Fibroblast of pulmonary artery (primary cell): Measurements from ENCODE around the gene PLPP2.
A peak's percentile ranks its signal among the peaks of the same experiment; 100 is the strongest.
"Not testable (repeated sequence)": the region's sequence is repeated elsewhere in the genome, so short reads cannot be mapped to it uniquely, and the experiment has no call there.

Experiments used
- DNase-seq: peaks from one replicate; pipeline ENCODE4 v3.0.0-alpha.2; 2010; ENCODE audit warnings: low read depth
- H3K4me3 ChIP-seq: replicated peaks from 2 replicates; pipeline ENCODE4 v1.5.1; 2011; ENCODE audit warnings: low read depth, mild to moderate bottlenecking, control low read depth, low read length, moderate library complexity
- CTCF ChIP-seq: IDR thresholded peaks from 2 replicates; pipeline ENCODE4 v1.5.1; 2011; ENCODE audit warnings: mild to moderate bottlenecking, control low read depth, low read length, inconsistent platforms; ENCODE audit errors: missing control alignments

The PLPP2 gene

GRCh38 chr19:279231-279630, 12.0 kb downstream of the PLPP2 start:
- no peak for DNase-seq
- no peak for TF ChIP-seq CTCF
- H3K4me3 ChIP-seq, result no peak overlapping the region

DNA sequence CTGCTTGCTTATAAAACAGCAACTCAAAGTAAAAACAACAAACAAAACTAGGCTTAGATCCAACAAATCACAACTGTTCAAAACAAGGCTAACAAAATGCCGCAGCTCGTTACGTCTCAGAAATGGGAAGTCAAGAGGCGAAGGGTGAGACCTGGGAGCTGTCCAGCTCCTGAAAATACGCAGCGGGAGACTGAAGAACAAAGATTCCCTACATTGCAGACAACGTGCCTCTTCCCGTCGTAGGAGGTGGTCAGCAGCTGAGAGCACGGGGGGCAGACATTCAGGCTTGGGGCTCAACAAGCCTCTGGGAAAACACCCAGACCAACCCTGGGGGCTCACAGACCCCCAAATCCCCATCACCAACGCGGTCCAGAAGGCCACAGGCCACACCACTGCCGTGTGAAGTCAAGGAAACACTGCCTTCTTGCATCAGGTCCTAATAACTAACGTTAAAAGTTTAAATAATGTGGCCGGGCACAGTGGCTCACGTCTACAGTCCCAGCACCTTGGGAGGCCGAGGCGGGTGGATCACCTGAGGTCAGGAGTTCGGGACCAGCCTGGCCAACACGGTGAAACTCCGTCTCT, 13.5 kb downstream of the PLPP2 start:
- peak; percentile 56 for DNase-seq
- H3K4me3 ChIP-seq, result no peak overlapping the region
- no peak for TF ChIP-seq CTCF

DNA sequence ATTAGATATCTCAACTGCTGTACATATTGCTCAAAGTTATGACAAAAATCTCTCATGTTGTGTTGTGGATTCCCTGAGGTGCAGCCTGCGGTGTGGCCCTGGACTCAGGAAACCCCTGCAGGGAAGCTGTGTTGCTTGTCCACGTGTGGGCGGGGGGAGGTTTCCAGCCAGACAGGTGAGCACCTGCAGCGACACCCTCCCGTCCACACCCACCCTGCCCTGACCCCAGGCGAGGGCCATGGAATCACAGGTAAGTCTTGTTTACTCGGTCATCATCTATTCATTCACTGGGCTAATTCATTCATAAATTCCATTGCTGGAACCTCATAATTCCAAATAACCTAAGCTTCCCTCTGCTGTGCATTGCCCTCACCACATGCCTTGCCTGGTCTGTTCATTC, 14.1 kb downstream of the PLPP2 start:
- no peak overlapping the region for H3K4me3 ChIP-seq
- DNase-seq, result no peak
- no peak for TF ChIP-seq CTCF

GRCh38 chr19:275958-276646, 15.1 kb downstream of the PLPP2 start:
- no peak for TF ChIP-seq CTCF
- H3K4me3 ChIP-seq, result no peak overlapping the region
- DNase-seq, result no peak

GRCh38 chr19:275000-275399, 16.2 kb downstream of the PLPP2 start:
- DNase-seq, result no peak
- no peak for TF ChIP-seq CTCF
- no peak overlapping the region for H3K4me3 ChIP-seq

DNA sequence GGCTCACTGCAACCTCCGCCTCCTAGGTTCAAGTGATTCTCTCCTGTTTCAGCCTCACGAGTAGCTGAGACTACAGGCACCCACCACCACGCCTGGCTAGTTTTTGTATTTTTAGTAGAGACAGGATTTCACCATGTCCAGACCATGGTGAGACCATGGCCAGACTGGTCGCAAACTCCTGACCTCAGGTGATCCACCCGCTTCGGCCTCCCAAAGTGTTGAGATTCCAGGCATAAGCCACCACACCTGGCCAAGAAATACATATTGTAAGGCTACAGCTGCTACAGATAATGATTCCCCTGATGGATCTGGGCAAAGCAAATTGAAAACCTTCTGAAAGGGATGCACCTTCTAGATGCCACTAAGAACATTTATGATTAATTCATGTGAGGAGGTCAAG, 17.8 kb downstream of the PLPP2 start:
- no peak for TF ChIP-seq CTCF
- DNase-seq, result no peak
- no peak overlapping the region for H3K4me3 ChIP-seq

GRCh38 chr19:271856-272255, 19.3 kb downstream of the PLPP2 start:
- no peak for TF ChIP-seq CTCF
- H3K4me3 ChIP-seq, result no peak overlapping the region
- no peak for DNase-seq

DNA sequence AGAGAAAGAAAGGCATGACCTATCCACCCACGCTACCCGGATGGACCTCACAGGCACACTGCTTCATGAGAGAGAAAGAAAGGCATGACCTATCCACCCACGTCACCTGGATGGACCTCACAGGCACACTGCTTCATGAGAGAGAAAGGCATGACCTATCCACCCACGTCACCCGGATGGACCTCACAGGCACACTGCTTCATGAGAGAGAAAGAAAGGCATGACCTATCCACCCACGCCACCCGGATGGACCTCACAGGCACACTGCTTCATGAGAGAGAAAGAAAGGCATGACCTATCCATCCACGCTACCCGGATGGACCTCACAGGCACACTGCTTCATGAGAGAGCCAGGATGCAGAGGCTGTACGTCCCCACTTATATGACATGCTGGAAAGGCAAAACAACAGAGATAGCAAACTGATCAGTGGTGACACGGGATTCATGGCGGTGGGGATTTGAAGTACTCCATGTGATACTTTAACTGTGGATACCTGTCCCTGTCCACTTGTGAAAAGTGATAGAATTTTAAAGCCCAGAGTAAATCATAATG, 20.4 kb downstream of the PLPP2 start:
- H3K4me3 ChIP-seq, DNase-seq: not testable (repeated sequence)
